Inflammatory macrophage (primary cell): ENCODE measurements around the gene TECPR2.
"Not testable (repeated sequence)": the region's sequence is repeated elsewhere in the genome, so short reads cannot be mapped to it uniquely, and the experiment has no call there.

Experiments used
- DNase-seq, 2 donors: peaks; one replicate each; pipeline ENCODE4 v3.0.0-alpha.2; 2020 to 2022

Gene TECPR2

DNA sequence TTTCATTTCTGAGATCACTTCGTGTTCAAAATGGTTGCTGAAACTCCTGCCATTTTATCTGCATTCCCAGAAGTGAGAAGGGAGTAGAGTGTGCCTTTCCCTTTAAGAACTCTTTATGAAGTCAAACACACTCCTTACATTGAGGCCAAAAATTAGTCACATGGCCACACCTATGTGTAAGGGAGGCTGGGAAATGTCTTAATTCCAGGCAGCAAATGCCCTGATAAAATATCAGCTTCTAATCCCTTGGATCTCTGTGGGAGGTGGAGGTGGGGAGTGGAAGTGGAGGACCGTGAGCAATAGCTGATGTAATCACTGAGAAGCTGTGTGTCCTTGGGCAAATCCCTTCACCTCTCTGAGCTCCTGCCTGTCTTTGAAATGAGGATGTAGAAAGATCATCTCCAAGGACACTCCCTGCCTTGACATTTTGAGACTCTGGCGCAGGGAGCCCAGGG is 169.5 kb downstream of the TECPR2 start:
- DNase-seq = no peak

GRCh38 chr14:102537981-102538601 is 175.3 kb downstream of the TECPR2 start:
- no peak for DNase-seq

DNA sequence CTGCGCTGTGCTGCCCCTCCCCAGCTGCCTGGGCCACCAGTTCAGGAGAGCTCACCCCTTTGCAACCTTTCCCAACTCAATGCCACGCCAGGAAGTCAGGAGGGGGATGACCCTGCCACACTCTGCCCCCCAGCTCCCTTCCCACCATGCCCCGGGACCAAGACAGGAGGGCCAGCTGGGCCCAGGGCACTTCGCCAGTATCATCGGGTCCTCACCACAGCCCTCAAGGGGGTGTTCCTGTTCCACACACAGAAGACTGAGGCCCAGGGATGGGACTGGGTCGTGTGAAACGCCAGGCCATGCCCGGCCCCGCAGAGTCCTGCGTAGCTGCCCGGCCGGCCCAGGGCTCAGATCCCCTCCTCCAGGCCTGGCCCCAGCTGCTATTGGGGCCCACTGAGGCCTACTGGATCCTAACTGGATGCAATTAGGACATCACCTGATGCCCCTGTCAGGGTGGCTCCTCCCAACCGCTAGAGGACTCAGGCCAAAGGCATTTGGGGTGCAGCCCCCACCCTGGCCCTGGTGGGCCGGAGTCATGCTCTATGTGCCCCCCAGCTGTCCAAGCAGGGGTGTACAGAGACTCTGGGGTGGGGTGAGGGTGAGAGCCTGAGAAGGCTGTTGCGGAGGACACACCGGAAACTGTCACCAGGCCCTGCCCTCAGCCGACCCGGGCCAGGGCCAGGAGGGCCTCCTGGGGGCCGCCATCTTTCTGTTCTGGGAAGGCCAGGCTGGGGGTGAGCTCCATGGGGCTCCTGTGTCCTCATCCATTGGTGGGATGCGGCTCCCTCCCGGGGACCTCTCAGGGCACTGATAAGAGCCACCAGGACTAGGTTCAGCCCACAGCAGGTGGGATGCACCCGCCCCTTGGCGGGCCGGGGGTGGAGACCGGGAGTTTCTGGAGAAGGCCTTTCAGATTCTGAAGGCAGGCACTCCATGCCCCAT is 176.1 kb downstream of the TECPR2 start:
- DNase-seq = no peak

GRCh38 chr14:102539544-102540314 is 177.0 kb downstream of the TECPR2 start:
- DNase-seq = no peak

DNA sequence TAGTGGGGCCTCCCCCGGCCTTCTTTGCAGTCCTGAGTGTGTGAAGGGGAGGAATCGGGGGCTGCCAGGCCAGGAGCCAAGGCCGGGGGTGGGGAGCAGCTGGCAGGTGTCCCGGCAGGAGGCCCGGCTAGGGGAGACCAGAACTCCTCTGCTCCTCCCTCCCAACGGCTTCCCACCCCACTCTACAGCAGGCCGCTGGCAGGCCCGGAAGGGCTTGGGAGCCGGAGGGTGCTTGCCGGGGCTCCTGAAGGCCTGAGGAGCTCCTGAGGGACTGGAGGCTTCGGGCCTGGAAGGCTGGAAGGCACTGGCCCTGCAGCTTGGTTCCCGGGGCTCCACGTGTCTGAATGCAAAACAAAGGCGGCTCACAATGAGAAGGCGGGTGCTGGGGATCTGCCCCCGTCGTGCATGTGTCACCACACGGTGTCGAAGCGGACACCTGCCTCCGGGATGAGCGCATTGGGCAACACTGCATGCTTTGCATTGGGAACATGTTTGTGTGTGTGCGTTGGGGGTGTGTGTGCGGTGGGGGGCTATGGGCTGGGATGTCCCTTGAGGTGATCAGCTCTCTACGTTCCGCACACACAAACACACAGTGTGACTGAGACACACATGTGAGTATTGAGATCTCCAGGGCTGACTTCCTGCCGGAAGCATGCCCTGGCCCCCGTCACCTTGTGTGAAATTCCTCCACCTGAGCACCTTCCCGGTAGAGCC is 177.7 kb downstream of the TECPR2 start:
- no peak for DNase-seq

DNA sequence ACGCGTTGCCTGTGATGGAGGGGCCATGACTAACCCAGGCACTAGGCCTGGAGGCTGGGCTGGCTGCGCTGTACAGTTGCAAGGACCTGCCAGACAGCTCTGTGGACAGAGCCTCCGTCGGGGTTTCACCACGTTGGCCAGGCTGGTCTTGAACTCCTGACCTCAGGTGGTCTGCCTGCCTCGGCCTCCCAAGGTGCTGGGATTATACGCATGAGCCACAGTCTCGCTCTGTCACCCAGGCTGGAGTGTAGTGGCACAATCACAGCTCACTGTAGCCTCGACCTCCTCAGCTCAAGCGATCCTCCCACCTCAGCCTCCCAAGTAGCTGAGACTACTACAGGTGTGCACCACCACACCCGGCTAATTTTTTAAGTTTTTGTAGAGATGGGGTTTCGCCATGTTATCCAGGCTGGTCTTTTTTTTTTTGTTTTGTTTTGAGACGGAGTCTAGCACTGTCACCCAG is 178.3 kb downstream of the TECPR2 start:
- DNase-seq = not testable (repeated sequence)

- DNase-seq = no peak
Measured at GRCh38 chr14:102541771-102542170, 179.0 kb downstream of the TECPR2 start.

- no peak for DNase-seq
Measured at GRCh38 chr14:102544046-102544746, 181.5 kb downstream of the TECPR2 start.

GRCh38 chr14:102544747-102545460 is 182.2 kb downstream of the TECPR2 start:
- DNase-seq = peak; percentile 27 to 30

DNA sequence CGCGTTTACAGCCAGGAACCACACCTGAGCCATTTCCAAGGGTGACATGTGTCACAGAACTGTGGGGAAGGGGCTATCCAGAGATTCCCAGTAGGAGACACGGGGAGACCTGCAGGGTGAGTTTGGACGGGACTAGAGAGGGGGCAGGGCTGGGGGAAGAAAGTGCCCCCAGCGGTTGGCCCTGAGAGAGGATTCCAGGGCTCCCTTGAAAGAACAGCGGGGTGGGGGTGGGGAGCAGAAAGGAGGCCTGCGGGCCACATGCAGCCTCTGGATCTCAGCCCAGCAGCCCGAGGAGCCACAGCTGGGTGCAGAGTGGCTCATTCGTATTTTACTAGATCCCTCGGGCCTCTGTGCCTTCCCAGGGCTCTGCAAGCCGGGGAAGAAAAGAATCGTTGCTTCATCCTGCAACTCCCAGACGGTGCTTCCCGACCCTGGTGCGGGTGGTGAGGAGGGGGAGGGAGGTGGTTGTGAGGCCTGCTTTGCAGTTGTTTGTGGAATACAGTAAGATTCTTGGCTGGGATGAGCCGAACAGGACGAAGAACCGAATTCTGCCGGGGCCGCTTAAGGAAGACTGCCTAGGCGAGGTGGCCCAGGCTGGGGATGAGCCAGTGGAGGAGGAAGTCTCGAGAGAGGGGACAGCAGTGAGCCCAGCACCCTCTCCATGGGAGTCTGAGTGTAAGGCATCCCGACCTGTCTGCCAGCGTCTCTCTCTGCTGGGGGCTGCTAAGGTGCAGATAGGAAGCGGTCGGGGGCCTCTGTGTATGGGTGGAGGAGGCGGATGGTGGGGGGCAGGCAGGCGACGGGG is 182.9 kb downstream of the TECPR2 start:
- DNase-seq = no peak

DNA sequence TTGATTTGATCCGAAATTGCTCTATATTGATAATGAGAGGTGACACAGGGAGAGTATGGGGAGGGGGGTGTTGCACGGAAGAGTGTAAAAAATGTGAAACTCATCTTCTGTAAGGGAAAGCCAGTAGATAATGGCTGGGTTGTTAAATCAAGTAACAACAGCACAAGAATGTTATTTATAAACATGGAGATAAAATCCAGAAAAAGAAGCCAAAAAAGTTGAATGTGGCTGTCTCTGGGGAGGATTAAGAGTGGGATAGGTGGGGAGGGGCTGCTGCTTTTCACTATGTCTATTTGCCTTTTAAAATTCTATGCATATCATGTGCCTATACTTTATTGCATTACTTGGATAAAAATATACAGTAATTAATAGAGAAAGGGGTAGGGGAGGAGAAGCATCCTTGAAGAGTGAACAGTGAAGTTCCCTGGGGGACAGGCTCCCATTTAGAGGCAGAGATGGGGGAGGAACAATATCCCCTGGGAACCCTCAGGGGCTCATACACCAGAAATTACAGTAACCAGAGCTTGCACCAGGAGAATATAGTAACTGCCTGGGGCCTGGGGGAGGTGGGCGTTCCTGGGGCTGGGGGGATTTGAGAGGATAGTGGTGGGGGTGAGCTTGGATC is 186.0 kb downstream of the TECPR2 start:
- no peak for DNase-seq

- peak; percentile 16 to 39 for DNase-seq
Measured at GRCh38 chr14:102550927-102551401, 188.2 kb downstream of the TECPR2 start.
